Measurements from ENCODE around the gene C10orf67.

C10orf67 gene

DNA sequence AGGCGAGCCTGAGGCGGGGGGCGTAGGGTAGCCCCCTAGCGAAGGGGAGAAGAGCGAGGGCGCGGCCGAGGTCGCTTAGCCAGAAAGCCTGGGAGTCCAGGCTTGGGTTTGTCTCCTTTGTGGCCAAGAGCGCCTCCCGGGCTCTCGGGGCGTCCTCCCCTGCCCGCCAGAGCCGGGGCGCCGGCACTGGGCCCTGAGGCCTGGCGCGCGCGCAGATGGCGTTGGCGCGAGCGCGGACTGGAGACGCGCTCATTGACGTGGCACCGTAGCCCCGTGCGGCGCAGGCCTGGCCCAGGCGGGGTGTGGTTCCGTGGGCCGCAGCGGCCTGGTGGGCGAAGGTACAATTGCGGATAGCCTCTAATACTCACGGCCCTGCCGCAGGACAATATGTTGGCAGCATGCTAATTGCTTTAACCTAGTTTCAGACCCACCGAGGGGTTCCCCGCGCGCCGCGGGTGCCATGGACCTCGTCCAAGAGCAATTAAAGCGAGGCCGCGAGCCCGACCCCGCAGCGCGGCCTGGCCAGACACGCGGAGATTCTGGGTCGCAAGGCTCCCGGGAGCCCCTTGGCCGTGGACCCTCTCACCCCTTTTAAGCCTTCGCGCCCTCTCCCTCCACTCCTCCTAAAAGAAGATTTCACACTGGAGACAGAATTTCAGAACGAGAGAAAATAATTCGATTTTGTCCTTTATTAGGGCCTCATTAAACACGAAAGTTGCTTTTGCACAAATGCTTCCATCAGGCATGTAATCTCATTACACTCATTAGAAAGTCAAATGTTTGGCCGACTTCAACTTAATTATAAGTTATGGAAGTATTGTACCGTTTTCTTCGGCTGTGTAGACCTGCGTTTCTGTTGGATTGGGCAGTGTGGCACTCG is 149.4 kb downstream of the C10orf67 start:
- DNase-seq = no peak

DNA sequence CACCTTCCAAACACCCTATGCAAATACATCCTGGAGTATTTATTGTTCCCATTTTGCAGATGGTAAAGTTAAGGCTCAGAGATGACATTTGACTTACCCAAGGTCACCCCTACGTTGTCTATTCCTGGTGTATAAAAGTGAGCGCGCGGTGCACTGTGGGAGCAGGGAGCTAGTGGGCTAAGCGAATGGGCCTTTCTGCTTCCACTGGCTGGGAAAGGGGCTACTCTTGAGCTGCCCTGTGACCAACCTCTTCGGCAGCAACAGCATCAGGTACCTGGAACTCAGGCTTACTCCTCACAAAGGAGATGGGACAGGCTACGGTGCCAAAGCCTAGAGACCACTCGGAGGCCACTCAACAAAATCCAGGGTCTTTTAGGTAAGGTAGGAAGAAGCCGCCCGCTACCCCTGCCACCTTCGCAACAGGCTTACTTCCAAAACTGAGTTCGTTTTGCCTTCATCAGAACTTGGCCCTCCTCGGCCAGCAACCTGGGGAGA is 150.1 kb downstream of the C10orf67 start:
- no peak for DNase-seq

- DNase-seq = no peak
Observed at GRCh38 chr10:23193435-23194074, 151.0 kb downstream of the C10orf67 start.

GRCh38 chr10:23192712-23193434 is 151.7 kb downstream of the C10orf67 start:
- DNase-seq = no peak

GRCh38 chr10:23191764-23192711 is 152.6 kb downstream of the C10orf67 start, which contains the start of gene PTF1A:
TSS of gene PTF1A (plus strand) at chr10:23192312. CDS start at chr10:23192531, 219 bp downstream.
- DNase-seq = no peak

DNA sequence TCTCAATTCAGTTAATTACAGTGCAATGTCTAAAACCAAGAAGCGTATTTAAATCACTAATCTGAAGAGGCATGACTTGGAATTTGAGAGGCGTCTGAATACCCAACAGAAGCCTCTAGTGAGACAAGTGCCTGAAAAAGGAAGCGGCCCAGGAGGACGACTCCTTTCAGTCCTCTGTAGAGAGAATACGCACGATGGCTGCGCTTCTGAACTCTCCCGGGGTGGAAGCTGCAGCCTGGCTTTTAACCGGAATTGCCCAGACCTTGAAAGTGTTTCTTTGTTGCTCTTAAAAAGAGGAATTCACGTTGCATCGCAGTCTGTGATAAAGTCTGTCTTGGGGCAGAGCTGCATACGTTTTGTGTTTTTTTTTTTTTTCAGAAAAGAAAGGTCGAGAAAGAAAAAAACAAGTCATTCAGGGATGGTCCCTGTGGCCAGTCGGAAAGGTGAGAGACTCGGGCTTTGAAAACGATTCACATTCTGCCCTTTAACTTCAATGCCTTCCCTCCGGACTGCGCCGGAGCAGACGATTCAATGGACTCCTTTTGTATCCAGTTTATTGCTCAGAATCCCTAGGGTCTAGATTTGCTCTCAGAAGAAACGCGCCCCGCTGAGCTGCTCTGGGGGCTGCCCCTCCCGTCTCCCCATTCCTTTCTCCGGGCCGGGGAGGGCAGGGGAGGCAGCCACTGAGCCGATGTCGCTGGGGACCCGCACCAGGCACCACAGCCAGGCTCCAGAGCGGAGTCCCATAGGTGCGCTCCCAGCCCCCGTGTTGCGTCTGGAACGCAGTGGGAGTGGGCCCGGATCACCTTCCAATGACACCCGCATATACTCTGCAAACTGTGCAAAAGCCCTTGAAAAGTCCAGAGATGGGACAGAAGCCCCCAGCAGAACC is 153.5 kb downstream of the C10orf67 start:
- DNase-seq = no peak

DNA sequence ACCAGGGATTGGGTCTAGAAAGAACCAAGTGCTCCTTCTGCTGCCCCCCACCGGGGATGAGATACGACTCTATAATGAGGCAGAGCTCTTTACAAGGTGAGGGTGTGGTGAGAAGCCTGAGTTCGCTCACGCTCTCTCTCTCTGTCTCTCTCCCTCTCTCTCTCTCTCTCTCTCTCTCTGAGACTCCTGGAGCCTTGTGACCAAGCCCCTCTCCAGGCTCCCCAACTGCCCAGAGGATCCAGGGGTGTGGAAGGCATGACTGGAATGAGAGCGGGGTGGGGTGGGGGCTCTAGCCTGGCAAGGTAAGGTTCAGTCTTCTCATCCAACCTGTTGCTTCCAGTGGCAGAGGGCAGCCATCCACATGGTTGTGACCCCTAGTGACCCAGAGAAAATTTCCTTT is 155.6 kb downstream of the C10orf67 start:
- no peak for DNase-seq

DNA sequence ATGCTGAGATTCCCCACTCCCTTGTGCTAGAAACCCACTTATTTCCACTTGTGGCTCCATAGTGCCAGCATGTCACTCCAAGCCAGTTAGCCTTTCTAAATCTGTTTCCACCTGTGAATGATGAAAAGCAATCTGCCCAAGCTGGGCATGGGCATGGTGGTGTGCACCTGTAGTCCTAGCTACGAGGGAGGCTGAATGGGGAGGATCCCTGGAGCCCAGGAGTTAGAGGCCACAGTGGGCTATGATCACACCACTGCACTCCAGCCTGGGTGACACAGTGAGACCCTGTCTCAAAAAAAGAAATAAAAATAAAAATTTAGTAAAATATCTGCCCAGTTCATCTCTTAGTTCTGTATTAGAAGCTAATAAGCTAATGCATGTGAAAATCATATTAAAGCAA is 157.4 kb downstream of the C10orf67 start:
- DNase-seq = no peak

- DNase-seq = no peak
Observed at GRCh38 chr10:23186697-23187096, 157.9 kb downstream of the C10orf67 start.

DNA sequence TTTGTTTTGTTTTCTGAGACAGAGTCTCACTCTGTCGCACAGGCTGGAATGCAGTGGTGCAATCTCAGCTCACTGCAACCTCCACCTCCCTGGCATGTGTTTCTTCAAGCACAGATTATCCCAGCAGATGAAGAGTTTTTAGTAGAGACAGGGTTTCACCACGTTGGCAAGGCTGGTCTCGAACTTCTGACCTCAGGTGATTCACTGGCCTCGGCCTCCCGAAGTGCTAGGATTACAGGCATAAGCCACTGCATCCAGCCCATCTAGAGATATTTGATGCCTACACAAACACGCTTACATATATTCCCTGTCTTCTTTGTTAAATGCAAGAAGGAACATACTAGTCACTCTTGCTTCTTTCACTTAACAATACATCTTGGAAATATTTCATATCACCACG is 158.4 kb downstream of the C10orf67 start:
- DNase-seq = no peak

GRCh38 chr10:23174977-23175512 is 169.6 kb downstream of the C10orf67 start:
- DNase-seq = no peak

GRCh38 chr10:23174074-23174976 is 170.3 kb downstream of the C10orf67 start:
- no peak for DNase-seq

DNA sequence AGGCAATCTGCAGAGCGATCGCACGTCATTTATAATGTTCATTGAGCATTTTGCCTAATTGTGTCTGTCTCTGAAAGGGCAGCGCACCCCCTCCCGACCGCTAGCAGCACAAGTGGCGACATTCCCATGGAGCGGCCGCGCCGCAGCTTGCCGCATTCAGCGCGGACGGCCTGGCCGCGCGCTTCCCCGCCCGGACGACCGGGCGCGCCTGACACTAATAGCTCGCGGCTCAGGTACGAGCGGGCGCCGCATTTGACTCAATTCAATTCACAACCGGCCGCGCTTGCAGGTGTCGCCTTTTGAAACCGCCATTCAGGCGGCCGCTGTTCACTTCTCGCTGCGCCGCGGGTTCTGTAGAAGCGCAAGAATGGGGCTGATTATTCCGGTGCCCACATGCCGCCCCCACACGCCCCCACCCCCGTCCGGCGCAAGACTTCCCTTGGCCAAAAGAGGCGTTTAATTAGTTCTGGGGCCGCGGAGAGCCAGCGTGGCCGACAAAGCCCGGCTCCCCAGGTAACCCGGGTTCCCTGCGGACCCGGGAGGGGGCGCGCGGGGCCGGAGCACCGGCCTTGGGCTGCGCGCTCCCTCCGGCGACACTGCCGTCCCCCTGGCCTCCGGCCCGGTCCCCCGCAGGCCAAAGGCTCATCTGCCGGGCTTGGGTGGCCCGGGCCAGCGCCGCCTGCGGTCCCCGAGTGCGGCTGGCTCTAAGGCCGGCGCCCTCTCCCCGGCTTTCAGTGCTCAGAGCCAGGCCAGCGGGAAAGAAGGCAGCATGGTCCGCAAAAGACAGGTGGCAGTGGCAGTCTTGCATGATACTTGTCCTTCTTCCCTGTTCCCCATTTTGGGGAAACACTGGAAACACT is 171.2 kb downstream of the C10orf67 start:
- no peak for DNase-seq

DNA sequence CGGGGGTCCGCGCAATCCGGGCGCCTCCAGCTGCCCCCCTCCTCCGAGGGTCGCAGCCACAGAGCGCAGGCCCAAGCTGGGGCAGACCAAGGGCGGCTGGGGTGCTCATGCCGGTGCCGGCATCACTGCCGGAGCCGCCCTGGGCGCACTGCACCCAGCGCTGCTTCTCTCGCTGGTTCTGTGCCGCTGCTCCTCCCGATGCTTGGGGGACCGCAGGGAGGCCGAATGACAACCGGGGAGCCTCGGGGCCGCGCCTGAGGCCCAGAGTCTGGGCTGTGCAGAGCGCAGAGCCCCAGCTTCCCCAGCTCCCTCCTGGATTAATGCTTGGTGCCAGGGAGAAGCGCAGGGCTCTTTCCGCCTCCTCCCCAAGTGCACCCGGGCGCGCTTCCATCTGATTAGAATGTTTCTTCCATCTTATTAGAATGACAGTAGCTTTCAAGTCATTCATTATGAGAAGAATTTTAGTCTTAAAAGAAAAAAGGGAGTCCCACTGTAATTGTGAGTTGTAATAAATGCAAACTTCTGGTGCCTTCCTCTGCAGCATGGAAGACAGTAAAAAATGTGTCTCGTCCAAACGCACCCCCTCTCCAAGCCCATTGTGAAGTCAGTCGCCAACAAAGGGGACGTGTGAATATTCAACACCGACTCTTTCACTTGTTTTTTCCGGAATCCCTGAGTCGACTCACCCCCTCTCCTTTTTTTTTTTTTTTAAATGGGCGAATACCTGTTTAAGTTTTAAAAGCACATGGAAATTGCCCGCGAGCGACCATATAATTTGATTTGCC is 172.0 kb downstream of the C10orf67 start:
- no peak for DNase-seq

- no peak for DNase-seq
Observed at GRCh38 chr10:23171232-23171876, 173.2 kb downstream of the C10orf67 start.

- DNase-seq = peak; percentile 35
Observed at GRCh38 chr10:23158370-23158769, 186.2 kb downstream of the C10orf67 start.

GRCh38 chr10:23157691-23158369 is 186.8 kb downstream of the C10orf67 start:
- DNase-seq = peak; percentile 5

All from stimulated activated CD4-positive, alpha-beta T cell treated with anti-CD3 and anti-CD28 coated beads, Interleukin-4, amount 100 ng/mL, for 24 hours (primary cell).